Neuronal stem cell (in vitro differentiated cells): Measurements from ENCODE around the gene WFS1.

ENCODE experiments used
- DNase-seq: peaks from one replicate; pipeline ENCODE4 v3.0.0-alpha.2; 2013; ENCODE audit warnings: low spot score
- H2AFZ ChIP-seq: one replicate; pipeline ENCODE4 v1.6.1; 2013; ENCODE audit warnings: mild to moderate bottlenecking, low read length, inconsistent platforms
- H2AK5ac ChIP-seq: 2 replicates; pipeline ENCODE4 v1.6.1; 2013; ENCODE audit warnings: low read depth, mild to moderate bottlenecking, inconsistent platforms, low read length, moderate library complexity, mixed read lengths
- H2BK120ac ChIP-seq: 2 replicates; pipeline ENCODE4 v1.6.1; 2013; ENCODE audit warnings: low read depth, mild to moderate bottlenecking, inconsistent platforms, low read length, moderate library complexity, mixed read lengths
- H2BK12ac ChIP-seq: one replicate; pipeline ENCODE4 v1.6.1; 2013; ENCODE audit warnings: low read length, inconsistent platforms
- H2BK15ac ChIP-seq: 2 replicates; pipeline ENCODE4 v1.6.1; 2013; ENCODE audit warnings: mild to moderate bottlenecking, low read length, inconsistent platforms, mixed read lengths
- H2BK5ac ChIP-seq: one replicate; pipeline ENCODE4 v1.6.1; 2013; ENCODE audit warnings: inconsistent platforms, mild to moderate bottlenecking, low read length, moderate library complexity
- H3K14ac ChIP-seq: one replicate; pipeline ENCODE4 v1.6.1; 2013; ENCODE audit warnings: low read length, inconsistent platforms
- H3K18ac ChIP-seq: 2 replicates; pipeline ENCODE4 v1.6.1; 2013; ENCODE audit warnings: low read length, inconsistent platforms
- H3K23ac ChIP-seq: 2 replicates; pipeline ENCODE4 v1.6.1; 2013; ENCODE audit warnings: low read depth, mild to moderate bottlenecking, mixed read lengths, low read length, inconsistent platforms; ENCODE audit not compliant: poor library complexity
- H3K27ac ChIP-seq: replicated peaks from 3 replicates; pipeline ENCODE4 v1.5.1; 2013; ENCODE audit warnings: low read length, inconsistent platforms
- H3K27me3 ChIP-seq, 3 experiments: 2 replicates each; pipeline ENCODE4 v1.6.1; 2013; ENCODE audit warnings: low read length in 3 of 3, mild to moderate bottlenecking in 2 of 3, inconsistent platforms in 1 of 3, low read depth in 1 of 3, mixed read lengths in 1 of 3, moderate library complexity in 1 of 3; ENCODE audit not compliant: control insufficient read depth in 3 of 3, insufficient read depth in 3 of 3
- H3K36me3 ChIP-seq, 2 donors: replicated peaks in 1 of 2; 2 replicates each; pipeline ENCODE4 v1.6.1; 2013; ENCODE audit warnings: low read length in 2 of 2; ENCODE audit not compliant: control insufficient read depth in 2 of 2, insufficient read depth in 2 of 2
- H3K4ac ChIP-seq: 2 replicates; pipeline ENCODE4 v1.6.1; 2013; ENCODE audit warnings: inconsistent platforms, mild to moderate bottlenecking, low read length, moderate library complexity
- H3K4me1 ChIP-seq, 2 donors: 1 replicate in 1 of 2; 2 replicates in 1 of 2; pipeline ENCODE4 v1.6.1; 2013; ENCODE audit warnings: low read length in 2 of 2, low read depth in 1 of 2; ENCODE audit not compliant: control insufficient read depth in 2 of 2, insufficient read depth in 1 of 2
- H3K4me2 ChIP-seq: one replicate; pipeline ENCODE4 v1.6.1; 2013; ENCODE audit warnings: mild to moderate bottlenecking, low read length, inconsistent platforms; ENCODE audit not compliant: insufficient read depth, poor library complexity, severe bottlenecking
- H3K4me3 ChIP-seq, 2 donors: 2 replicates each; pipeline ENCODE4 v1.5.1; 2013; ENCODE audit warnings: low read length in 2 of 2, mild to moderate bottlenecking in 2 of 2, inconsistent platforms in 1 of 2, moderate library complexity in 1 of 2
- H3K79me1 ChIP-seq: one replicate; pipeline ENCODE4 v1.6.1; 2013; ENCODE audit warnings: low read depth, mild to moderate bottlenecking, inconsistent platforms, low read length, moderate library complexity
- H3K9ac ChIP-seq: one replicate; pipeline ENCODE4 v1.6.1; 2013; ENCODE audit warnings: mild to moderate bottlenecking, low read depth, low read length, inconsistent platforms; ENCODE audit not compliant: poor library complexity
- H3K9me3 ChIP-seq, 2 donors: replicated peaks in 1 of 2; 2 replicates each; pipeline versions ENCODE3 to v1.6.1; 2013; ENCODE audit warnings: low read length in 2 of 2, mild to moderate bottlenecking in 2 of 2, inconsistent platforms in 1 of 2, low read depth in 1 of 2, mixed read lengths in 1 of 2, moderate library complexity in 1 of 2; ENCODE audit not compliant: control insufficient read depth in 2 of 2, insufficient read depth in 1 of 2
- H4K8ac ChIP-seq: one replicate; pipeline ENCODE4 v1.6.1; 2013; ENCODE audit warnings: low read depth, mild to moderate bottlenecking, inconsistent platforms, low read length, moderate library complexity
- H4K91ac ChIP-seq: one replicate; pipeline ENCODE4 v1.6.1; 2013; ENCODE audit warnings: low read length, low read depth, mild to moderate bottlenecking, inconsistent platforms; ENCODE audit not compliant: poor library complexity
- WGBS, 2 donors: extraction: QIAGEN DNeasy Blood & Tissue Kit; methylation state at CpG; one replicate each; pipeline ENCODE4 v1.1.7; 2013; ENCODE audit warnings: missing lambda C conversion rate in 2 of 2, mixed read lengths in 1 of 2; ENCODE audit not compliant: insufficient read length in 2 of 2, insufficient replicate concordance in 1 of 2; ENCODE audit errors: extremely low coverage in 2 of 2; 5-methylcytosine and 5-hydroxymethylcytosine counted together

WFS1 gene

GRCh38 chr4:6278801-6279197 is 9.1 kb downstream of the WFS1 start:
- no peak overlapping the region for H2BK15ac ChIP-seq
- no peak overlapping the region for H2AFZ ChIP-seq
- H2BK120ac ChIP-seq = no peak overlapping the region
- H3K27ac ChIP-seq = no peak overlapping the region
- WGBS, 2 donors = no CpG with 5 or more reads among the region's 10 CpGs
- no peak overlapping the region for H3K9ac ChIP-seq
- no peak overlapping the region for H3K4ac ChIP-seq
- H3K14ac ChIP-seq = no peak overlapping the region
- no peak overlapping the region for H2AK5ac ChIP-seq
- H3K4me3 ChIP-seq = no peak overlapping the region
- no peak overlapping the region for H3K4me2 ChIP-seq
- H3K9me3 ChIP-seq = no peaks in the 10 kb centered on the region
- no peak overlapping the region for H4K91ac ChIP-seq
- H3K36me3 ChIP-seq = peaks cover 8 to 11% of the 10 kb centered on the region in 2 donors
- peaks cover 0 to 18% of the 10 kb centered on the region in 2 donors for H3K4me1 ChIP-seq
- no peak overlapping the region for H3K23ac ChIP-seq
- no peak overlapping the region for H2BK12ac ChIP-seq
- H3K18ac ChIP-seq = no peak overlapping the region
- no peaks in the 10 kb centered on the region for H3K27me3 ChIP-seq
- peak overlapping the region; percentile 31 for H2BK5ac ChIP-seq
- no peak for DNase-seq
- no peaks in the 10 kb centered on the region for H3K79me1 ChIP-seq
- no peak overlapping the region for H4K8ac ChIP-seq

- Histone ChIP-seq H3K27ac (no peak overlapping the region), H3K4me1 (peaks cover 0 to 18% of the 10 kb centered on the region in 2 donors), H2BK5ac (peak overlapping the region; percentile 31), H3K4me2 (no peak overlapping the region), H3K36me3 (peaks cover 8 to 11% of the 10 kb centered on the region in 2 donors), H2BK120ac (no peak overlapping the region), H3K4me3 (no peak overlapping the region), H3K18ac (no peak overlapping the region), H3K14ac (no peak overlapping the region), H3K9me3 (no peaks in the 10 kb centered on the region), H3K23ac (no peak overlapping the region), H4K8ac (no peak overlapping the region), H2AFZ (no peak overlapping the region), H2AK5ac (no peak overlapping the region), H3K9ac (no peak overlapping the region), H3K27me3 (no peaks in the 10 kb centered on the region), H2BK12ac (no peak overlapping the region), H2BK15ac (no peak overlapping the region), H3K79me1 (peaks cover 1% of the 10 kb centered on the region), H3K4ac (no peak overlapping the region), H4K91ac (no peak overlapping the region)
- no peak for DNase-seq
- no CpG with 5 or more reads among the region's 14 CpGs for WGBS, 2 donors
These were observed 10.1 kb downstream of the WFS1 start for GRCh38 chr4:6279582-6280289.

GRCh38 chr4:6280365-6280996 is 10.8 kb downstream of the WFS1 start:
- Histone ChIP-seq H3K4me1 (peaks cover 0 to 13% of the 10 kb centered on the region in 2 donors), H3K23ac (peak overlapping the region; percentile 3), H3K9ac (no peak overlapping the region), H3K14ac (no peak overlapping the region), H3K9me3 (no peaks in the 10 kb centered on the region), H3K4me2 (no peak overlapping the region), H3K4me3 (no peak overlapping the region), H3K79me1 (peaks cover 1% of the 10 kb centered on the region), H3K27ac (no peak overlapping the region), H2BK12ac (no peak overlapping the region), H4K8ac (no peak overlapping the region), H3K4ac (no peak overlapping the region), H2AK5ac (no peak overlapping the region), H3K18ac (no peak overlapping the region), H4K91ac (no peak overlapping the region), H3K27me3 (no peaks in the 10 kb centered on the region), H2BK120ac (no peak overlapping the region), H2BK15ac (no peak overlapping the region), H2AFZ (no peak overlapping the region), H2BK5ac (no peak overlapping the region), H3K36me3 (peaks cover 10 to 11% of the 10 kb centered on the region in 2 donors)
- no CpG with 5 or more reads among the region's 16 CpGs for WGBS, 2 donors
- no peak for DNase-seq

DNA sequence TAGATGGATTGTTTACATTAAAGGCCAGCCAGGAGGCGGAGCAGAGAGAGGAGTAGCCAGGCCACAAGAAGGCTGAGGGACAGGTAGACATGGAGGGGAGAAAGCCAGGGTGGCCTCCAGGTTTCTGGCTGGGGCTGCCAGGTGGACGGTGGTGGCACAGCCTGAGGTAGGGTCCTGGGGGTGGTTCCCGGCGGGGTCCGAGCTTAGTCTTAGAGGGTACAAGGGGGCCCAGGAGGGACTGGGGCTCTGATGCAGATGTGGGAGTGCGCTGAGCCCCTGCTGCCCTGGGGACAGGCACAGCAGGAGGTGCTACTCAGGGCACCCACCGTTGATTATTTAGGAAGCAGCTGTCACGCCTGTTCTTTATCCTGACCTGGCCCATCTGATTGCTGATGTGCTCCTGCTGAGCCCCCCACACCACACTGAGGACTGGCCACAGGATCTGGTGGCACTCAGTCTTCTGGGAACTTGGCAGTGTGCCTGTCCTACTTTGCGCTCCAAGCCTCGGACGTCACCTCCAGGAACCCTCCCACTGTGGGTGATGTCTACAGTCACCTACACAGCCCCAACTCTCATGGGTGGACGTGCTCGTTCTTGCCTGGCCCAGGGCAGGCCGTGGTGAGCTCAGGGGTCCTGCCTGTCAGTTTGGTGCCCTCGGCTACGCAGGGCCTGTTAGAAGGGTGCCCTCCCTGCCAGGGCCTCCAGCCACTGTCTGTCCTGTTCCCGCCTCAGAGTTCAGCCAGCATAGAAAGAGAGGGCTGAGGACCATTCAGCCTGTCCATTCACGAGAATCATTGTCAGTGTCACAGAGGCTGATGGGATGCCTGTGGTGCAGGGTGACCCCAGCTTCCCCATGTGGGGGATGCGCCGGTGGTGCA is 12.0 kb downstream of the WFS1 start:
- H3K4me2 ChIP-seq = no peak overlapping the region
- H3K27me3 ChIP-seq = no peaks in the 10 kb centered on the region
- peaks cover 0 to 1% of the 10 kb centered on the region in 2 donors for H3K4me1 ChIP-seq
- H3K9ac ChIP-seq = peak overlapping the region; percentile 65
- H3K23ac ChIP-seq = no peak overlapping the region
- no peak overlapping the region for H3K4me3 ChIP-seq
- H3K27ac ChIP-seq = no peak overlapping the region
- no peak overlapping the region for H4K8ac ChIP-seq
- no peaks in the 10 kb centered on the region for H3K9me3 ChIP-seq
- H2BK120ac ChIP-seq = no peak overlapping the region
- H2AK5ac ChIP-seq = no peak overlapping the region
- no peak overlapping the region for H2BK15ac ChIP-seq
- no peak overlapping the region for H4K91ac ChIP-seq
- peaks cover 11% of the 10 kb centered on the region in 2 donors for H3K36me3 ChIP-seq
- peaks cover 1% of the 10 kb centered on the region for H3K79me1 ChIP-seq
- WGBS, 2 donors = no CpG with 5 or more reads among the region's 20 CpGs
- H3K18ac ChIP-seq = no peak overlapping the region
- H3K14ac ChIP-seq = no peak overlapping the region
- H2AFZ ChIP-seq = no peak overlapping the region
- no peak overlapping the region for H3K4ac ChIP-seq
- no peak overlapping the region for H2BK5ac ChIP-seq
- H2BK12ac ChIP-seq = no peak overlapping the region
- no peak for DNase-seq
